Body of pancreas (tissue), 4 donors: ENCODE results near the gene SLC6A13.

Source experiments
- CTCF ChIP-seq, 7 experiments: fragments of 450-650 bp in 4 of 7; fragments of 200-600 bp in 3 of 7; sonication (generic) in 3 of 7; IDR thresholded peaks; one replicate each; pipeline ENCODE4 v1.5.1; 2016 to 2019; ENCODE audit warnings: antibody characterized with exemption in 7 of 7
- POLR2A ChIP-seq, 3 donors: fragments of 450-650 bp; IDR thresholded peaks; one replicate each; pipeline ENCODE4 v1.6.1; 2016; ENCODE audit warnings: antibody characterized with exemption in 3 of 3, mild to moderate bottlenecking in 2 of 3

- TF ChIP-seq CTCF (IDR thresholded peaks at IDR 0.05) (no peak), POLR2A (IDR thresholded peaks at IDR 0.05) (no peak)
These were observed 64.5 kb downstream of the SLC6A13 start for GRCh38 chr12:197911-198695.
